Heart left ventricle (tissue), 16 donors: ENCODE measurements around the gene TSPOAP1. TPM values are rescaled to one million over a fixed set of nuclear protein-coding genes. Genes with fewer than 3 reads are reported as not detected.
A peak's percentile ranks its signal among the peaks of the same experiment; 100 is the strongest.

Source experiments
- ATAC-seq, 4 donors: fragments of 200-7000 bp; cut with Tn5 transposase; one replicate each; pipeline ENCODE4 v1.9.1; 2020 to 2022; ENCODE audit warnings: moderate library complexity in 4 of 4, mild to moderate bottlenecking in 3 of 4, moderate number of reproducible peaks in 1 of 4
- DNase-seq, 5 donors: peaks; one replicate each; pipeline ENCODE4 v3.0.0-alpha.2; 2020
- H3K27ac ChIP-seq, 12 donors: fragments of 200-600 bp; sonication (generic) in 4 of 12; one replicate each; pipeline versions ENCODE4 v1.5.0 to v1.8.0; 2016 to 2022; ENCODE audit warnings: mild to moderate bottlenecking in 2 of 12
- H3K27me3 ChIP-seq, 9 donors: fragments of 200-600 bp; sonication (generic) in 2 of 9; one replicate each; pipeline versions ENCODE4 v1.5.1 to v1.8.0; 2016 to 2022; ENCODE audit warnings: mild to moderate bottlenecking in 3 of 9
- H3K36me3 ChIP-seq, 9 donors: fragments of 200-600 bp; sonication (generic) in 2 of 9; one replicate each; pipeline versions ENCODE4 v1.5.0 to v1.8.0; 2018 to 2022; ENCODE audit warnings: mild to moderate bottlenecking in 2 of 9
- H3K4me1 ChIP-seq, 12 donors: fragments of 200-600 bp; sonication (generic) in 4 of 12; one replicate each; pipeline versions ENCODE4 v1.5.0 to v1.8.0; 2016 to 2022; ENCODE audit warnings: mild to moderate bottlenecking in 3 of 12
- H3K4me3 ChIP-seq, 12 donors: fragments of 200-600 bp; sonication (generic) in 4 of 12; one replicate each; pipeline versions ENCODE4 v1.5.0 to v1.8.0; 2017 to 2022; ENCODE audit warnings: mild to moderate bottlenecking in 9 of 12, moderate library complexity in 4 of 12
- H3K9me3 ChIP-seq, 12 donors: fragments of 200-600 bp; sonication (generic) in 4 of 12; one replicate each; pipeline versions ENCODE4 v1.5.0 to v1.8.0; 2016 to 2022; ENCODE audit warnings: mild to moderate bottlenecking in 1 of 12
- CTCF ChIP-seq, 12 donors: fragments of 200-600 bp; sonication (generic) in 4 of 12; IDR thresholded peaks; one replicate each; pipeline versions ENCODE4 v1.5.0 to v1.8.0; 2018 to 2022; ENCODE audit warnings: antibody characterized with exemption in 12 of 12, mild to moderate bottlenecking in 5 of 12
- POLR2A ChIP-seq, 2 donors: fragments of 450-650 bp; IDR thresholded peaks; one replicate each; pipeline ENCODE4 v1.6.1; 2017; ENCODE audit warnings: antibody characterized with exemption in 2 of 2, mild to moderate bottlenecking in 2 of 2, moderate library complexity in 2 of 2
- WGBS, 4 donors: extraction: QIAGEN DNeasy Blood & Tissue Kit in 2 of 4; methylation state at CpG; one replicate each; pipeline versions ENCODE4 v1.1.5 to v1.1.7; 2013 to 2018; 5-methylcytosine and 5-hydroxymethylcytosine counted together
- intact Hi-C, 10 donors: fragments of 100-400 bp; cut with DNase I; formaldehyde crosslinking; loops; one replicate each; pipeline versions ENCODE4 v1.11.1 to v1.14.2; 2022
- polyA plus RNA-seq, 2 donors: library from polyadenylated mRNA; stranded (reverse); fragments of 200-250 nt; gene quantifications; one replicate each; pipeline ENCODE4 v1.2.3, GENCODE V29; 2013
- total RNA-seq, 9 donors: library from RNA; depleted of rRNA in 2 of 9; stranded (reverse); fragments of >200 nt in 2 of 9; fragmentation: NEBNext Ultra II Directional in 3 of 9; extraction: Animal tissue kit (Norgen Biotek cat#: 25700) in 3 of 9; gene quantifications; one replicate each; pipeline versions ENCODE4 v1.1.0 to v1.2.4, GENCODE V29; 2016 to 2023
- donor health status: ischemic (EF 13 %, LVEDD 7.1; RV severe dilation, severe dysfunction).
- donor health status: healthy with polysubstance abuse.
- donor health status: DM: no; HTN: yes; CAD: no.
- donor health status: DM: no; HTN: no; CAD: no.
- donor health status: ischemic (EF 25% LVEDD 6.9; RV normal size, moderate dysfunction).
- donor health status: ischemic (EF 25% LVEDD 5.7; RV mildly dilated, moderate dysfunction).
- donor health status: healthy.
- donor health status: DM: yes; HTN: yes; CAD: no.
- donor health status: ischemic (EF 35%, LVEDD 5.7; RV mildly dilated, moderate dysfunction).
- donor health status: nonischemic (EF 11% LVEDD 7.7; RV severe dilation, severe dysfunction).
- donor health status: DM: yes; HTN: yes; CAD: no.
- donor health status: PGD.
- donor health status: ischemic (EF 29% LVEDD 5.4; RV normal size, mild dysfunction).
- donor health status: nonischemic (EF 23%, LVEDD 6.1; RV moderate dilation, normal function).

TSPOAP1 gene
- total and polyA plus RNA-seq, 11 donors: 1.6 to 23.1 (median 13.3) TPM

DNA sequence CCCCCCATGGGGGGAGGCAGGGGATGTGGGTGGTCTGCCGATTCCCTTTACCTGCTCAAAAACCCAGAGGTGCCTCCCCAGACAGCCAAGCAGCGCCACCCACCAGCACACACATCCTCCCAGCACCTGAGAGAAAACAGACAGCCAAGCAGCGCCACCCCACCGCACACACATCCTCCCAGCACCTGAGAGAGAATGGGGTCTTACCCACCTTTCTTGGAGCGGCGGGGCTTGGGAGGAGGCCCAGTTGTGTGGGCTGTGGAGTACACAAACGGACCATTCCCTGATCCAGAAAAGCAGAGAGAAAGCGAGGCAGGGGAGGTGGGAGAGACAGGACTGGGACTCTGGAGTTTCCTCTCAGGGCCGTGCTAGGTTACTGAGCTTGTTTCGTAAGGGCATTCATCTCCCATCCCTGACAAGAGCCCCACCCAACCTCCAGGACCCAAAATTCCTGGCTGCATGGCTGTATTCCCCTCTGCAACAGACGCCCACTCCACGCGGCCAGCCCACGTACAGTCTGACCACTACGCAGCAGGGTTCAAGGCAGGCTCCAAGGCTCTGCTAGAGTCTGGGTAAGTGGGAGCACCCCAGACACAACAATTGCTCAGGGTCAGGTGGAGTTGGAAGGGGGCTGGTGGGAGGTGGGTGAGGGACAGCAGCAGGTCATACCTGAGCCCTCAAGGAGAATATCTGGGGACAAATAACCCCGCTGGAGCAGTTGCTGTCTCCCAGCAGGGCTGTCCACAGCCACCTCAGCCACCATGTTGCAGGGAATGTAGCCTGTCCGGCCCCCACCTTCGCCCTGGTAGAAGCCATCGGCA, 22.3 kb downstream of the TSPOAP1 start:
- intact Hi-C loops: loop anchor here in 3 of 10 donors (5.0 to 10.0 kb wide), 2 partner anchors 138 to 141 kb away; no protein-coding TSS in a partner anchor
- no peak for TF ChIP-seq POLR2A (IDR thresholded peaks at IDR 0.05)
- TF ChIP-seq CTCF (IDR thresholded peaks at IDR 0.05): no peak
- no peak for ATAC-seq

GRCh38 chr17:58305626-58306025, 23.0 kb downstream of the TSPOAP1 start:
- H3K27me3 ChIP-seq: peaks cover 0 to 4% (median 0%) of the 10 kb centered on the region in 9 donors
- H3K4me3 ChIP-seq: no peak overlapping the region
- H3K9me3 ChIP-seq: no peaks in the 10 kb centered on the region
- DNase-seq: no peak
- no peaks in the 10 kb centered on the region for H3K36me3 ChIP-seq
- intact Hi-C loops: loop anchor here in 3 of 10 donors (5.0 to 10.0 kb wide), 2 partner anchors 139 to 142 kb away; no protein-coding TSS in a partner anchor
- peaks cover 0 to 4% (median 0%) of the 10 kb centered on the region in 12 donors for H3K4me1 ChIP-seq
- ATAC-seq: no peak
- H3K27ac ChIP-seq: no peak overlapping the region
- WGBS, 4 donors: 77 to 100% (median 84%) methylated on average over 2 to 8 of the region's 8 CpGs
- TF ChIP-seq CTCF (IDR thresholded peaks at IDR 0.05) (no peak), POLR2A (IDR thresholded peaks at IDR 0.05) (no peak)

More for the DNA sequence above, 22.3 kb downstream of the TSPOAP1 start:
- no peaks in the 10 kb centered on the region for H3K36me3 ChIP-seq
- no peaks in the 10 kb centered on the region for H3K9me3 ChIP-seq
- H3K27me3 ChIP-seq: peaks cover 0 to 4% (median 0%) of the 10 kb centered on the region in 9 donors
- H3K4me1 ChIP-seq: peaks cover 0 to 4% (median 0%) of the 10 kb centered on the region in 12 donors
- no peak overlapping the region for H3K27ac ChIP-seq
- DNase-seq: no peak
- WGBS, 4 donors: 80 to 89% (median 86%) methylated on average over 13 to 19 of the region's 19 CpGs
- no peak overlapping the region for H3K4me3 ChIP-seq

DNA sequence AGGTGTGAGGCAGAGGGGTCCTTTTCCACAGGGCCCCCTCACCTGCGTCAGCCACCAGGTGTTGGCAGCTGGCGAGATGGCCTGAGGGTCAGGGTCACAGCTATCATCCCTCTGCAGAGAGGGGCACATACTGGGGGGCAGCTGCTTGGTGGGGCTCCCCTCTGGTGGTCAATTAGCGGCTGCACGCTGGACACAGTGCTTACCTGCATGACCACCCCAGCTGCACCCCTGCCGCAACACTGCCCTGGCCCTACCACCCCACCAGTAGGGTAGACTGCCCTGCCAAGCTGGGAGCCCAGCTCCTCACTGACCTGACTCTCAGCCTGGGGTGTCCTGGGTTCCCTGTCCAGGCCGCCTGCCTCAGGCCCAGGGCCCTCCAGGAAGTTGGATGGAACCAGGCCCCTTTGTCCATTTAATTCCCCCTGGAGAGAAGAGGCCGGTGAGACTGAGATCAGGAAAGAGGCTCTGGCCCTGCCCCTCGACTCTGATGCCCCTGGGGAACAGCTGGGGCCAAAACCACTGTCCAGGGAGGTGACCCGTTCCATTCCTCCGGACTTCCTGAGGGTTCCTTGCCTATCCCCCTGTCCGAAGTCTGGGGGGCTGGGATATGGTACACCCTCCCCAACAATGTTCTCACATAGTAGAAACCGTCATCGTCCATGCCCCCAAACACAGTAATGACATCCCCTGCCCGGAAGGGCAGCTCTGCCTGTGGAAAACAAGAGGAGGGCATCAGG, 23.7 kb downstream of the TSPOAP1 start:
- intact Hi-C loops: loop anchor here in 3 of 10 donors (5.0 to 10.0 kb wide), 2 partner anchors 140 to 142 kb away; no protein-coding TSS in a partner anchor
- 70 to 87% (median 76%) methylated on average over 8 to 14 of the region's 14 CpGs for WGBS, 4 donors
- DNase-seq: peak in 1 of 5 donors; percentile 14

More for the DNA sequence above, 23.7 kb downstream of the TSPOAP1 start:
- Histone ChIP-seq H3K4me3 (no peak overlapping the region), H3K9me3 (no peaks in the 10 kb centered on the region), H3K4me1 (peaks cover 0 to 4% (median 0%) of the 10 kb centered on the region in 12 donors), H3K27ac (no peak overlapping the region), H3K27me3 (peaks cover 0 to 4% (median 0%) of the 10 kb centered on the region in 9 donors), H3K36me3 (no peaks in the 10 kb centered on the region)
- no peak for ATAC-seq
- TF ChIP-seq POLR2A (IDR thresholded peaks at IDR 0.05) (no peak), CTCF (IDR thresholded peaks at IDR 0.05) (no peak)
